ENCODE measurements around the gene DHX36.

DHX36 gene, protein sequence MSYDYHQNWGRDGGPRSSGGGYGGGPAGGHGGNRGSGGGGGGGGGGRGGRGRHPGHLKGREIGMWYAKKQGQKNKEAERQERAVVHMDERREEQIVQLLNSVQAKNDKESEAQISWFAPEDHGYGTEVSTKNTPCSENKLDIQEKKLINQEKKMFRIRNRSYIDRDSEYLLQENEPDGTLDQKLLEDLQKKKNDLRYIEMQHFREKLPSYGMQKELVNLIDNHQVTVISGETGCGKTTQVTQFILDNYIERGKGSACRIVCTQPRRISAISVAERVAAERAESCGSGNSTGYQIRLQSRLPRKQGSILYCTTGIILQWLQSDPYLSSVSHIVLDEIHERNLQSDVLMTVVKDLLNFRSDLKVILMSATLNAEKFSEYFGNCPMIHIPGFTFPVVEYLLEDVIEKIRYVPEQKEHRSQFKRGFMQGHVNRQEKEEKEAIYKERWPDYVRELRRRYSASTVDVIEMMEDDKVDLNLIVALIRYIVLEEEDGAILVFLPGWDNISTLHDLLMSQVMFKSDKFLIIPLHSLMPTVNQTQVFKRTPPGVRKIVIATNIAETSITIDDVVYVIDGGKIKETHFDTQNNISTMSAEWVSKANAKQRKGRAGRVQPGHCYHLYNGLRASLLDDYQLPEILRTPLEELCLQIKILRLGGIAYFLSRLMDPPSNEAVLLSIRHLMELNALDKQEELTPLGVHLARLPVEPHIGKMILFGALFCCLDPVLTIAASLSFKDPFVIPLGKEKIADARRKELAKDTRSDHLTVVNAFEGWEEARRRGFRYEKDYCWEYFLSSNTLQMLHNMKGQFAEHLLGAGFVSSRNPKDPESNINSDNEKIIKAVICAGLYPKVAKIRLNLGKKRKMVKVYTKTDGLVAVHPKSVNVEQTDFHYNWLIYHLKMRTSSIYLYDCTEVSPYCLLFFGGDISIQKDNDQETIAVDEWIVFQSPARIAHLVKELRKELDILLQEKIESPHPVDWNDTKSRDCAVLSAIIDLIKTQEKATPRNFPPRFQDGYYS

DNA sequence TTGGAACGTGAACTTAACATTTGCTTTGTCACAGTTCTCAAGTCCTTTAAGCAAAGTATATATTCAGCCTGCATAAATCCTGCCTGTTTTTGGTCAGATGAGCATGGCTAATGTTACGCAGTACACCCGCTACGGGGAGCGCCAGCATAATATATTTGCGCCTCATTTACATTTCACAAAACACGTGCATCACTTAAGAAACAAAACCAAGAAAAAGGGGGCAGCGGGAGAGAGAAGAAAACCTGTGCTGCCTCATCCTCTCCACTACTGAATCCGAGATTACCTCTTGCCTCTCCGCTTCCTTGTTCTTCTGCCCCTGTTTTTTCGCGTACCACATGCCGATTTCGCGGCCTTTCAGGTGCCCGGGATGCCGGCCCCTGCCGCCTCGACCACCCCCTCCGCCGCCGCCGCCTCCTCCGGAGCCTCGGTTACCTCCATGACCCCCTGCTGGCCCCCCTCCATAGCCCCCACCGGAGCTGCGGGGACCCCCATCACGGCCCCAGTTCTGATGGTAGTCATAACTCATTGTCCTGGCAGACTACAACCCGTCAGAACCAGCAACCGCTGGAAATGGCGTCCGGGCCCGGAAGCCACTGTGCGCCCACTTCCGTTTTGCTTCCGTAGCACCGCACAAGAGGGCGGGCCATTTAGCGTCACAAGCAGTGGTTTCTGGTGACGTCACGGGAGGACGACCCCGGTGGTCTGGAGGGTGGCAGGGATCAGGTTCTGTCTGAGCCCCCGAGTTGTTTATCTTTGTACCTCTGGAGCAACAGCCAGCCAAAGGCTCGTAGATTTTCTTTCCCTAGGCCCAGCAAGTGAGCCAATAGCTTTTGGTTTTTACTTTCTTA lies at the start of gene DHX36:
Gene DHX36, minus strand, starts transcription at position 597 of the 848 bp plus-strand sequence. Its CDS starts 71 bp downstream, at position 526.
- peak; percentile 80 to 83 (median 81) for DNase-seq (ENCODE audit: low read depth in 2 of 3, low spot score in 1 of 3)

GRCh38 chr3:154367221-154367620 lies 42.9 kb upstream of the DHX36 start:
- no peak for DNase-seq (ENCODE audit: low read depth in 2 of 3, low spot score in 1 of 3)

DNA sequence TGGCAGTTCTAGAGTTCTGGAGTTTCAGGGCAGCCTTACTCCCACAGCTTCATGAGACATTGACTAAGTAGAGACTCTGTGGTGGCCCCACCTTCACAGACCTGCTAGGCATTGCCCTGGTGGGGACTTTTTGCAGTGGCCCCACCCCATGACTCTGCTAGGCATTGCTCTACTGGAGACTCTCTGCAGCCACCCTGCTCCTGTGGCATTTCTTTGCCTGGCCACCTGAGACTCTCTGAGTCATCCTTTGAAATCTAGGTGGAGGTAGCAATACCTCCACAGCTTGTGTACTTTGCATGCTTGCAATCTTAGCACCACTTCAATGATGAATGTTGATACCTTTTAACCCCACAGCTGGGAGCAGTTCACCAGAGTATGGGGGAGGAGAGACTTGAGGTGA lies 40.6 kb upstream of the DHX36 start:
- DNase-seq (ENCODE audit: low read depth in 2 of 3, low spot score in 1 of 3): no peak

DNA sequence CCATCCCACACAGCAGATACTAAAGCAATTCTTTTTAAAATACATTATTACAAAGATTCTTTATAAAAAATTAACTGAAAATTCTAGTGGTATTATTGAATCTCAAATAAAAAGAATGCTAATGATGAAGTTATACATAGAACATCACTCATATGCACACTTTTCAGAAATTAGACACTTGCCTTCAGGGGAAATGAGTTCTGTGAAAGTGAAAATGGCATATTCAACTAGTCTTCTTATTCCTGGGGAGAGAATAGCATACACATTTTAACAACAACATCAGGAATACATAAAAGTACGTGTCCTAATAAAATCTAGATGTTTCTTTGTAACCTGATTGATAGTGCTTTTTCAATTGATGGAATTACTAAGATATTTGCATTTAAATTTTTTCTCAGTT lies 36.8 kb upstream of the DHX36 start:
- DNase-seq (ENCODE audit: low read depth in 2 of 3, low spot score in 1 of 3): no peak

- no peak for DNase-seq (ENCODE audit: low read depth in 2 of 3, low spot score in 1 of 3)
Measured at GRCh38 chr3:154356009-154356408, 31.7 kb upstream of the DHX36 start.

- no peak for DNase-seq (ENCODE audit: low read depth in 2 of 3, low spot score in 1 of 3)
Measured at GRCh38 chr3:154349223-154349622, 24.9 kb upstream of the DHX36 start.

DNA sequence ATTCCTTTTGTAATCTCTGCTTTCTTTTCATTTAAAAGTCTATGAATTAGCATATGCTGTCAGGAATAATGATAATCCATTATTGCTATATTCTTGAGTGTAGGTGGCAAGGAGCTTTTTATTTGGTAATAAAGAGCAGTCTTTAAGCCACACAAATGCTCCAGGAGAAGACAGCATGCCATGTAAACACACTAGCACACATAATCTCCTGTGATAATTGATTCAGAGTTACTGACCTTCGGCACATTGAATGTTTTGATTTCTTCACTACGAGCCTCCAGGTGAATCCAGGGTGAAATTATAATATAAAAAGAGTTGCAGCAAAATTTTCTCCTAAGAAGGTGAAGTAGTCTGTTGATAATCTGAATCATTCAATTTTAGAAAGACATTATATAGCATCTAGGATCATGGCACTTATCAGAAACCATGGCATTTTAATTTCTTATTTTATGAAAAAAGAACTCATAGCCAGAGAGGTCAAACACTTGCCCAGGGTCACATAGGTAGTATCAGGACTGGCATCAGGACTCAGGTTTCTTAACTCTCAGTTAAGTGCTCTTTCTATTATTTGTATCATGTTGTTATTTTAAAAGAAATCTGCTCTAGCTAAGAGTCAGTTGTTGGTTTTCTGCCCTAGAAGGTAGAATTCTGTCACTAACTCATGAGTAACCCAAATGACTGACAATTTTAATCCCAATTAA lies 21.3 kb upstream of the DHX36 start:
- DNase-seq (ENCODE audit: low read depth in 2 of 3, low spot score in 1 of 3): no peak

GRCh38 chr3:154338570-154338969 lies 14.3 kb upstream of the DHX36 start:
- DNase-seq (ENCODE audit: low read depth in 2 of 3, low spot score in 1 of 3): no peak

GRCh38 chr3:154338008-154338407 lies 13.7 kb upstream of the DHX36 start:
- no peak for DNase-seq (ENCODE audit: low read depth in 2 of 3, low spot score in 1 of 3)

DNA sequence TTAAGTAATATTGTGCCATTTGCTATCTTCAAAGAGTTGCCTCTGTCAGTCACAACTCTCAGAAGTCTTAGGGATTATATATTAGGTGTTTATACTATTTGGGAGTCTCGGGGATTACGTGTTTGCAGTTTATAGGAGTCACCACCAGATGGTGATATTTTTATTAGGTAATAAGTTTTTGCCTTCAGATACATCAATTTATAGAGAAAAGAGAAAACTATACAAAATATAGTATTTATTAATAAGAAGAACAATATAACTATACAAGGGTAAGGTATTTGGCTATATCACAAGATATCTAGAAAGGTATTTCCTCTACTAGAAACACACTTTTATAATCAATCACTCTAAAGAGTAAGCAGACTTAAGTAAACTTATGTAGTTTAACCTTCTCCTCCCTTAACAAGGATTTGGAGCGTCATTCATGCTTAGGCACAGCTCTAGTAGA lies 10.7 kb upstream of the DHX36 start:
- DNase-seq (ENCODE audit: low read depth in 2 of 3, low spot score in 1 of 3): no peak

DNA sequence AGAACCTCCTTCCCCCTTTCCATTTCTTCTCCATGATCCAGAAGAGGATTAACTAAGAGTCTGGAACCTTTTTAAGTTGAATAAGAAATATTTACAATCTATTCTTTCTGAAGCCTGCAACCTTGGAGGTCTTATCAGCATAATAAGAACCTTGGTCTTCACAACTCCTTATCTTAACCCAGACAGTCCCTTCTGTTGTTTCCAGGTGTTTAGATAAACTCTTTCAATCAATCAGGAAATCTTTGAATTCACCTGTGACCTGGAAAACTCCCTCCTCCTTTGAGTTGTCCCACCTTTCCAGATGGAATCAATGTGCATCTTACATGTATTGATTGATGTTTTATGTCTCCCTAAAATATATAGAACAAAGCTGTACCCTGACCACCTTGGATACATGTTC lies 3.6 kb upstream of the DHX36 start:
- no peak for DNase-seq (ENCODE audit: low read depth in 2 of 3, low spot score in 1 of 3)

GRCh38 chr3:154324919-154325318 lies 632 bp upstream of the DHX36 start:
- no peak for DNase-seq (ENCODE audit: low read depth in 2 of 3, low spot score in 1 of 3)

GRCh38 chr3:154316974-154317767 lies 7.1 kb downstream of the DHX36 start:
- no peak for DNase-seq (ENCODE audit: low read depth in 2 of 3, low spot score in 1 of 3)

DNA sequence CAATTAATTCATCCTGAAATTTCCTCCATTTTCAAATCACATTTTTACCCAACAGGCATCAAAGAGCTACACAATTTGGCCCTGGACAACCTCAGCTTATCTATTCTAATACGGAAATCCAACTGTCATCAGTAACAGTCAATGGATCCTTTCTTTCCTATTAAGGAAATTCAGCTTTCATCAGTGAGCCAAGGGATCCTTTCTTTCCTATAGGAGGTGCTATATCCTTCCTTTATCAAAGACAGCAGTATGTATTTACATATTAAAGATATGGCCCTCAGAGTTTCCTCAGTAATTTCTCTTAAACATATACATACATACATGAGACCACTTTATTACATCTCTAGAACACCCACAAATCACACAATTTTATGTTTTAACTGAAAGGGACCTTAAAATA lies 10.1 kb downstream of the DHX36 start:
- no peak for DNase-seq (ENCODE audit: low read depth in 2 of 3, low spot score in 1 of 3)

GRCh38 chr3:154310840-154311239 lies 13.4 kb downstream of the DHX36 start:
- no peak for DNase-seq (ENCODE audit: low read depth in 2 of 3, low spot score in 1 of 3)

GRCh38 chr3:154307363-154307762 lies 16.9 kb downstream of the DHX36 start:
- no peak for DNase-seq (ENCODE audit: low read depth in 2 of 3, low spot score in 1 of 3)

DNA sequence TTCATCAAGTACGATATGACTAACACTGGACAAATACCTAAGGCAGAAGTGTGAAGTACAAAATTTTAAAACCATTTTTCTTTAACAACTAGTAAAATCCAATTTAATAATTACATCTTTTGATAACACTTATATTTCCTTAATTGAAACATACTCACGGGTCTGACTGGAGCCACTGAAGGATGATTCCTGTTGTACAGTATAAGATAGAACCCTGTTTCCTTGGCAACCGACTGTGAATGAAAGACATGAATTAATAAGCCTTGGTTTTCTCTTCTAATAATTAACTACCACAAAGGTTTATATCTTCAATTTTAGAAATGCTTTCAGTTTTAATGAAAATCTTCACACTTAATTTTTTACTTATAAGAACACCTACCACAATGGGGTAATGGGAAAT lies 19.4 kb downstream of the DHX36 start:
- DNase-seq (ENCODE audit: low read depth in 2 of 3, low spot score in 1 of 3): no peak

- DNase-seq (ENCODE audit: low read depth in 2 of 3, low spot score in 1 of 3): no peak
Measured at GRCh38 chr3:154304116-154304786, 20.0 kb downstream of the DHX36 start.

DNA sequence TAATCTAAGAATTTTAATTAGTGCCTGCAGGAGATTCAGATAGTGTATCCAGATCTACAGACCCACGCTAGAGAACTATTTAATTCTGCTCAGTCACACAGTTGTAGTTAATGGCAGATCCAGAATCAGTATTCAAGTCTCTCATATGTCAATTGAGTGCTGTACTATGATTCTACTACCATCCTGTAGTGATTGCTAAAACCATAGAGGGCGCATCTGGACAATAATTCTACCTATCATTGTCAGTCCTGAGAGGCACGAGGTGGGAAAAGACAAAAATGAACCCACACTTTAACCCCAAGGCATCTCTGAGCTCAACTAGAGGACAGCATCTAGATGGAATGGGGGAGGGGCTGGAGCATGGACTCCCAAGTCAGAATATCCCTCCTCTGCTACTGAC lies 22.7 kb downstream of the DHX36 start:
- DNase-seq (ENCODE audit: low read depth in 2 of 3, low spot score in 1 of 3): no peak

Measured in stimulated activated CD4-positive, alpha-beta T cell treated with anti-CD3 and anti-CD28 coated beads, Interleukin-12 subunit alpha, Interleukin-12 subunit beta, amount 100 ng/mL, for 48 hours (primary cell).